ENCODE measurements around the gene OLFML2A.

OLFML2A gene

DNA sequence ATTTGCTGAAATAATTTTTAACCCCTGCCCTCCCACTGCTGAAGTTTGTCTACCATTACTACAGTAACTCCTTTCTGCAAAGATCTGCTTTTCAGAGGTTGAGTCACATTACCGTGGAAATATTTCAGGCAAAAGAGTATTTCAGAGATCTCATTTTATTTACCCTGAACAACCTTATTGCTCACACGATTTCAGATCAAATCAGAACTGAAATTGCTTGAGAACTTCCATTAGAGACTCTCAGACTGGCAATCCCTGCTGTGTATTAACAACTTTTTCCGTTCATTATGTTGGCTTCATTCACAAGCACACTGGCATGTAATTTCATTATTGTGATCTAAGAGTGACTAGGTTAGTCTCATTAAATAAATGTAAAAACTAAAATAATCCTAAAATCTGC is 21.9 kb upstream of the OLFML2A start:
- Mint-ChIP-seq H3K27ac (no peak overlapping the region), H3K27me3 (peaks cover 20% of the 10 kb centered on the region), H3K36me3 (no peaks in the 10 kb centered on the region), H3K9me3 (no peaks in the 10 kb centered on the region), H3K4me1 (peaks cover 7% of the 10 kb centered on the region), H3K4me3 (no peak overlapping the region)
- no peak for ATAC-seq

DNA sequence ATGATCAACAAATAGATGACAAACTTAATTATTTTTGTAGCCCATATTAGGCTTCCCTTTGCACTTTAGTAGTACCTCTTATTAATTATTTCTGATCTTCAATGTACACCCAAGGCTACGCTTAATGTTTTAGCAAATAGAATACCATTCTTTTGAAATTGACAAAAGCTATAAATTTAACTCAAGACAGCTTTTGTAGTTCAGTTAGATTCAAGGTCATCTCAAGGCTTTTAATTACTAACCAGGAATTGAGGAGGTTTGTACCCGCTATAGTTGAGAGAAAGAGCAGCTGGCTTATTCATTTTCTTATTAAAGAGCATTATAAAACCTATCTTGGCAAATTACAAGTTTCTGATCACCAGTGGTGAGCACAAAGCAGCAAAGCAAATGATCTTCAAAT is 20.9 kb upstream of the OLFML2A start:
- Mint-ChIP-seq H3K27ac (no peak overlapping the region), H3K9me3 (no peaks in the 10 kb centered on the region), H3K27me3 (peaks cover 15% of the 10 kb centered on the region), H3K36me3 (no peaks in the 10 kb centered on the region), H3K4me1 (peaks cover 7% of the 10 kb centered on the region), H3K4me3 (no peak overlapping the region)
- no peak for ATAC-seq

DNA sequence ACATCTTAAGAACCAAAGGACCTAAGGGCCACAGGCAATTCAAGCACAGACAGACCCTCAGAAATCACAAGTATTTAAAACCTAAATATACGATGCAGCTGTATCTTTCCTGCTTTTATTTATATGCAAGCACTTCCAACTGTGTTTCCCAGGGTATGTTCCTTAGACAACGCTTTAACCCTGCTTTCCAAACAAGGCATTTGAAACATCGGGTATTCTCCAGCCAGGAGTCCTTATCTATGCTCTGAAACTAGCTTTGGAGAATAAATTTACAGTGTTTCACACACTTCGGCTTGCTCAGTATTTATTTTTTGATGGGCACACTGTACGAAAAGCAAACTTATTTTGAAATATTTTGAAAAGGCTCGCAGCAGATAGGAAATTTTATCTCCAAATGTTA is 19.3 kb upstream of the OLFML2A start:
- H3K36me3 Mint-ChIP-seq, result no peaks in the 10 kb centered on the region
- ATAC-seq, result no peak
- H3K4me1 Mint-ChIP-seq, result peaks cover 7% of the 10 kb centered on the region
- no peak overlapping the region for H3K27ac Mint-ChIP-seq
- H3K27me3 Mint-ChIP-seq, result peaks cover 19% of the 10 kb centered on the region
- H3K4me3 Mint-ChIP-seq, result no peak overlapping the region
- no peaks in the 10 kb centered on the region for H3K9me3 Mint-ChIP-seq

DNA sequence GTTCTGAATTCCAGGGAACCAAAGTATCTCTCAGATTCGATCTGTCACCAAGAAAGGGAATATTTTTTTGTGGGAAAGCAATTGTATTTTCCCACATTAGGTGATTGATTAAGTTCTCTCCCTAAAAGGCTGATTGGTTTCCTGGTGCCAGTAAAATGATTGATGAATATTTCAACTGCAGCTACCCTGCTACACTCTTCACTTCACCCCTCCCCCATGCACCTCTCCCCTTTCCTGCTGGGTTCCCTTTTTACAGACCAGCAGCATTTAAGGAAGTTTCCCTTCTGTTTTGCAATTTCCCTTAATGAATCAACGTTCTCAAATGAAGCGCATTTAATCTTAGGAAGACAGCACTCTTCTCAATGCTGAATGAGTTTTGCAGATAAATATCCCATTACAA is 18.9 kb upstream of the OLFML2A start:
- Mint-ChIP-seq H3K4me1 (peaks cover 7% of the 10 kb centered on the region), H3K27ac (no peak overlapping the region), H3K4me3 (no peak overlapping the region), H3K27me3 (peaks cover 23% of the 10 kb centered on the region), H3K9me3 (no peaks in the 10 kb centered on the region), H3K36me3 (no peaks in the 10 kb centered on the region)
- no peak for ATAC-seq

DNA sequence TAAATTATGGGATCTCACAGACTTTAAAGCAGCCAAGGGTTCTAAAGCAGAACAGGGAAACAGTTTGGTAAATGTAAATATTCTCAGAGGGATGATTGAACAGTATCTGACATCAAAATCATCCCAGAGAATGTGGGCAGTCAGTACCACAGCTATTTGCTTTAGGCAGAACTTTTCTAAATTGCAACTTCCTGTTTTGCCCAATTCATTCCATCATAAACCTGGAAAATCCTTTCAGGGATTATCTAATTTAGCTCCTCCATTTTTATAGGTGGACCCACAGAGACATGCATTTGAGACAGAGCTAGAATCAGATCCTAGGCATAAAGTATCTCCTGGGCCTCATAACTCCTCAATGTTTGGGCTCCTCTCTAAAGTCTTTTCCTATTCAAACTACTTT is 18.2 kb upstream of the OLFML2A start:
- no peak overlapping the region for H3K27ac Mint-ChIP-seq
- no peaks in the 10 kb centered on the region for H3K36me3 Mint-ChIP-seq
- no peak overlapping the region for H3K4me3 Mint-ChIP-seq
- H3K27me3 Mint-ChIP-seq, result peaks cover 29% of the 10 kb centered on the region
- no peak for ATAC-seq
- H3K9me3 Mint-ChIP-seq, result no peaks in the 10 kb centered on the region
- H3K4me1 Mint-ChIP-seq, result peaks cover 7% of the 10 kb centered on the region

DNA sequence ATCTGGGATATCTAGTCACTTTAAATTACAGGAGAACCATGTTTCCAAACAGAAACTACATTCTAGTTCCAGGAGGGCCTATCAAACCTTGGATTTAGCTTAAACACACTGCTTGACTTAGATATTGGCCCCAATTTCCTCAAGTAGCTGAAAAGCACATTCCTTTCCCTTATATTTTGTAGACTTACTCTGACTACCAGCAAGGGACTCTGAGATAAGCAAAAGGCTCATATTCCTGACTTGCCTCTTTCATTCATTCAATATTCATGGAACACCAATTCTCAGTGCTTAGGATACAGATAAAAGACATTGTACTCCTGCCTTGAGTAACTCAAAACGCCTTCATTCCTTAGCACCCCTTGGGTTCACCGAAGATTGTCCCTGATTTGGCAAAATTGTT is 17.6 kb upstream of the OLFML2A start:
- Mint-ChIP-seq H3K36me3 (no peaks in the 10 kb centered on the region), H3K27me3 (peaks cover 32% of the 10 kb centered on the region), H3K4me3 (no peak overlapping the region), H3K9me3 (no peaks in the 10 kb centered on the region), H3K4me1 (peaks cover 7% of the 10 kb centered on the region), H3K27ac (no peak overlapping the region)
- ATAC-seq, result no peak

DNA sequence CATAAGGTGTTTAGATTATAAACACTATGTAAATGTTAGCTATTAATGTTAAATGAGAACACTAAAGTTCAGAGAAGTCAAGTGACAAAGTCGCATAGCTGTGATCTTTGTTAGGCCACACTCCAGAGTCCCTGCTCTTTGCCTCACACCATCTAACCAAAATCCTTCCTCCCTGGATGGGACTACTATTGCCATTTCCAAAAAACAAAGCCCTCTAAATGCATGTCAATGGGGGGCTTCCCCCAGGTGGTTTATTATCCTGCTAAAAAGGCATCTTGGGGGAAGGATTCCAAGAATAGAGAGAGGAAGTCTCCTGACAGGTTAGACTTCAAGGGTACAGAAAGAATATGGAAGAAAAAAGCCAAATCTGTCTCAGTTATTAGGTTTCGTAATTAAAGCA is 16.2 kb upstream of the OLFML2A start:
- Mint-ChIP-seq H3K27ac (no peak overlapping the region), H3K4me3 (no peak overlapping the region), H3K36me3 (no peaks in the 10 kb centered on the region), H3K9me3 (no peaks in the 10 kb centered on the region), H3K27me3 (peaks cover 23% of the 10 kb centered on the region), H3K4me1 (peaks cover 7% of the 10 kb centered on the region)
- no peak for ATAC-seq

DNA sequence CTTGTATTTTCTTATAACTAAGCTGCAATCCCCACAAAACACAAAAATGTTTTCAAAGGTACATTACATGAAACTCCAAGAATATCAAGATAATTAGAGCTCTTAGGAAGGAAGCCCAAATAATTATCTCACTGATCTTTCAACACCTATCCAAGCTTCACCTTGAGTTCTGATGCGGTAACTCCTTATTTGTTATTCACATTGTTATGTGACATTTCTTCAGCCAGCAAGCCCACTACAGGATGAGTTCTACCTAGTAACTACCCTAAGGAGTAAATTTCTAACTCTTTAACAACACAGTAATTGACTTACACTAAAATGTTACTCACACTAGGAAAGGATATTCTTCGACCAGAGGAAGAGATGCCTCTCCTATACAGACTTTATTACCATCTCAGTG is 15.7 kb upstream of the OLFML2A start:
- Mint-ChIP-seq H3K27ac (no peak overlapping the region), H3K36me3 (no peaks in the 10 kb centered on the region), H3K27me3 (peaks cover 23% of the 10 kb centered on the region), H3K9me3 (no peaks in the 10 kb centered on the region), H3K4me1 (peaks cover 7% of the 10 kb centered on the region), H3K4me3 (no peak overlapping the region)
- no peak for ATAC-seq

DNA sequence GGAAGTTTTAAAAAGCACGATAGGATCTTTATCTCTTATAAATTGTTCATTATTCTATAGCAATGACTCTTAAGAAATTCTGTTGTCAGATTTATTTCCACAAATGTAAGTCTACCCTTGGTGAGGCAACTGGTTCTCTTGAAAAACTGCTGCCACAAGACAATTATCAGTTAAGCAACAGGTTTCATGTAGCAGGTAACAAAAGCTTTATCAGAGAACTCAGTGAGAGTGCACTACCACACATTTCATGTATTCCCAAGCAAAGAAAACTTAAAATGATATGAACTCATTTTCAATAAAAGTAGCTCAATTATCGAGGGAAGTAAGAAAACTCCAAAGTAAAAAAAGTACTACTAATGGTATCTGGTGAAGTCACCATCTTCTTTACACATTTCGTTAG is 15.2 kb upstream of the OLFML2A start:
- no peak for ATAC-seq
- no peaks in the 10 kb centered on the region for H3K36me3 Mint-ChIP-seq
- peaks cover 28% of the 10 kb centered on the region for H3K27me3 Mint-ChIP-seq
- peaks cover 7% of the 10 kb centered on the region for H3K4me1 Mint-ChIP-seq
- H3K9me3 Mint-ChIP-seq, result no peaks in the 10 kb centered on the region
- H3K27ac Mint-ChIP-seq, result no peak overlapping the region
- no peak overlapping the region for H3K4me3 Mint-ChIP-seq

DNA sequence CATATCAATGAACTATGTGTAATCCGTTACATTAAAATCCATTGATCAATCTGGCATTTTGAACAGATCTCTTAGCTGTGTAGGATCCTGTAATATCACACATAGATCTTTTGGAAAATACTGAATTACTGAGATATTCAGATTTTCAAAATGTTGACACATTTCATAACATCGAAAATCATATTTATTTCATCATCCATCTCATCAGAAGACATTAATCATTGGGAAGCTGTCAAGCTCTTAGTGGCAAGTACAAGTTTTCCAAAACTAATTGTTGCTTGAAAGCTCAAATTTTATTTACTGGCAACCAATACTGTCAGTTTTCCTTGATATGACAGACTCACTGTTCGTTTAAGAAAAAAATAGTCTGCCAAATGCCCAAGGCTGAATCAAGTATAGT is 14.3 kb upstream of the OLFML2A start:
- H3K36me3 Mint-ChIP-seq, result no peaks in the 10 kb centered on the region
- no peak overlapping the region for H3K27ac Mint-ChIP-seq
- no peak overlapping the region for H3K4me3 Mint-ChIP-seq
- H3K4me1 Mint-ChIP-seq, result peaks cover 7% of the 10 kb centered on the region
- ATAC-seq, result no peak
- H3K27me3 Mint-ChIP-seq, result peaks cover 37% of the 10 kb centered on the region
- no peaks in the 10 kb centered on the region for H3K9me3 Mint-ChIP-seq

DNA sequence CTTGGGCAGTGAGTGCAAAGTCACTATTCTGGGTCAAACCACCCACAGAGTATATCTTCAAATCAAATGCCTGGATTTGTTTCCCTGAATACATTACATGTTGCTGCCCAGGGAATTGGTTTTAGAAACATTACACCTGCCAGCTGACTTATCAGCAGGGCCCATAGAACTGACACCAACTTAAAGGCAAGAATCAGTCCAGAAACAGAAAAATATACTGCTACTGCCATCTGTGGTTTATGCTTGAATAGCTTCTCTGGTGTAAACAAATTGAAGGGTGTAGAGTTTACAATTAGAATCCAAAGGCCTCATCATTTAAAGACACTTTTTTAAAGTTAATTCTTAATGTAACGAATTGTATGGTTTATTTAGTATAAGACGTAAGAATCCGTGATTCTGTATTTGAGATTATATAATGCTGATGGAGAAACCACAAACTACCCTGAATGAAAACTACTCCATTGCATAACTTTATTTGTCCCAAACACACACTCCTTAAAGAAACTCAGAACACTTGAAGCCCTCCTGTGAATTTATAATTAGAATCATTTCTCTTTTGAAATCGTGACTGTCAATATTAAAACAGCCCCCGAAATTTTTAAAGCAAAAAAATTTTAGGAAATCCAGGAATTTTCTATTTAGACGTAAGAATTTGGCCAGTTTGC is 12.0 kb upstream of the OLFML2A start:
- H3K27ac Mint-ChIP-seq, result no peak overlapping the region
- peaks cover 12% of the 10 kb centered on the region for H3K4me1 Mint-ChIP-seq
- no peak overlapping the region for H3K4me3 Mint-ChIP-seq
- peaks cover 6% of the 10 kb centered on the region for H3K36me3 Mint-ChIP-seq
- peaks cover 59% of the 10 kb centered on the region for H3K27me3 Mint-ChIP-seq
- ATAC-seq, result no peak
- H3K9me3 Mint-ChIP-seq, result no peaks in the 10 kb centered on the region

DNA sequence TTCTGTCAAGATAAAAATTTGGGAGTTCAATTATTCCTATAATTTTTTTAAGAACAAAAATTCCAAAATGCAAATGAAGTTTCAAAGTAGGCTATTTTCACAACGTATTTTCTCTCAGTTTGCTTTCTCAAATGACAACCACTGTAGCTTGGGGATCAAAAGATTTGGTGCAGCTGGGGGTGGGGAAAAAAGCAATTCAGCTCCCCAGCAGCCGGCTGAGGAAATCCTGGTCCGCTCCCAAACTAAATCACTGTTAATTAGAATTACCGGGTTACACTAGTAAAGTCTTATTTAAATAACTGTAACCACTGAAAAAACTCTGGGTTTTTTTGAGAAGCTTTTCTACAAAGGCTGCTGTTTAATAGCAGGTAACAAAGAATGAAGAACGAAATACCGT is 11.5 kb upstream of the OLFML2A start:
- H3K4me3 Mint-ChIP-seq, result no peak overlapping the region
- peaks cover 64% of the 10 kb centered on the region for H3K27me3 Mint-ChIP-seq
- peaks cover 18% of the 10 kb centered on the region for H3K4me1 Mint-ChIP-seq
- H3K36me3 Mint-ChIP-seq, result peaks cover 6% of the 10 kb centered on the region
- ATAC-seq, result no peak
- no peak overlapping the region for H3K27ac Mint-ChIP-seq
- H3K9me3 Mint-ChIP-seq, result no peaks in the 10 kb centered on the region

DNA sequence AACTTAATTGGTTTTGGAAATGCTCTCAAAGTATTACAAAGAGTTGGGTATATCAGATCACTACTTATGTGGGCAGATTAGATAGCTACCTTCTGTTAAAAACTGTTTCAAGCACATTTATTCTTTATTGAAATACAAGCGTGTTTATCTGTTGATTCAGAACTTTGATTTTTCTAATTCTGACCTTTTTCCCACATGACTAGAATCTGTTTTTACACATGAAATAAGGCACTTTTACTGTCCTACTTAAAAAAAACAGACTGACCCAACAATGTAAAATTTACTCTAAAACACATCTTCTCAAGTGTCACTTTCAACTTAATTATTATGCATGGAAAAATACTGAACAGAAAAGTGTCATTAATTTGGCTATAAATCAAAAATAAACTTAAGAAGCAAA is 10.6 kb upstream of the OLFML2A start:
- no peak overlapping the region for H3K27ac Mint-ChIP-seq
- peaks cover 6% of the 10 kb centered on the region for H3K36me3 Mint-ChIP-seq
- ATAC-seq, result no peak
- peaks cover 68% of the 10 kb centered on the region for H3K27me3 Mint-ChIP-seq
- peaks cover 22% of the 10 kb centered on the region for H3K4me1 Mint-ChIP-seq
- no peaks in the 10 kb centered on the region for H3K9me3 Mint-ChIP-seq
- H3K4me3 Mint-ChIP-seq, result no peak overlapping the region

DNA sequence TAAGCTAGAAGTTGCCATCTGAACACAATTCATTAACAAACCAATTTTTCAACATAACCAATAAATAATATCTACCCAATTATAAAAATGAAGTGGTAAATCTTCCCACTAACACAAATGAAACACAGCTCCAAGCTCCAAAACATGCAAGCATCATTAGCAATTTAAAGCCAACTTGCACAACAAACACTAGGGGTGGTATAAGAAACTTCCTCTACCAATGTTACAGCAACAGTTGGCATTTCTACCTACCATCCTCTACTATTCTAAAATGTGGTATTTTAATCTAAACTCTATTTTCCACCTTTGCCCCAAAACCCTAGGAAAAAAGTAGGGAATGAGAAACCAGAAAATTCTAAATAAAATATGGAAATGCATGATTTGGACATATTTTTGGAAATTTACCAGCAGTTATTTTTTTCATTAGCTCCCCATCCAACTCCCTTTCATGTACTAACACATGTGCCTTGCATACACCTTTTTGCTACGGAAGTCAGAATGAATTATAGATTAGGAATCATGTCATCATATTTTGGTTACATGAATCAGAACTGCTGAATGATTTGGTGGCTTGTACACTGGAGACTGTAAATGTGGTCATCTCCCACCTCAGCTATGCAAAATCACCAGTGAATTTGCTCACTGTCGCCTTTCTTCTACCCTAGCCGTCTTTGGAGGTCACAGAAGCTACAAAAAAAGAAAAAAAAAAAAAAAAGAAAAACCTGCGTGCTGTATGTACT is 9.9 kb upstream of the OLFML2A start:
- H3K4me3 Mint-ChIP-seq, result no peak overlapping the region
- no peak overlapping the region for H3K27ac Mint-ChIP-seq
- peaks cover 29% of the 10 kb centered on the region for H3K4me1 Mint-ChIP-seq
- ATAC-seq, result no peak
- peaks cover 6% of the 10 kb centered on the region for H3K36me3 Mint-ChIP-seq
- H3K27me3 Mint-ChIP-seq, result peaks cover 68% of the 10 kb centered on the region
- H3K9me3 Mint-ChIP-seq, result no peaks in the 10 kb centered on the region

DNA sequence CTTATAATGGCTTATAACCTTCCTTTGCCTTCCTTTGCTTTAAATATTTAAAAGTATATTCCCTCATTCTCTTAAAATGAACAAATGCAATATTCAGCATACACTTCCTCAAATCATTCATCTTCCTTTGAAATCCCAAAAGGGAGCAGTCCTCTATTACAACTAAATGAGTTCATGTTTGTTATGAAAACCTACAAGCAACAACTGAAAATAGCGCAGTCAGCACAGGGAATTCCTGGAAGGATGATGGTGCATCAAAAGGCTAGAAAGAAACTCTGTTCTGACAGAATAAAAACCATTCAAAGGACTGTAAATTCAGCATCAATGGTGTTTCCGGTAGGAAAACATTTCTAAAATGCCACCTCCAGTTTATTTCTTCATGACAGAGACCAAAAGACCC is 9.1 kb upstream of the OLFML2A start:
- no peak overlapping the region for H3K27ac Mint-ChIP-seq
- no peak for ATAC-seq
- peaks cover 70% of the 10 kb centered on the region for H3K27me3 Mint-ChIP-seq
- no peak overlapping the region for H3K4me3 Mint-ChIP-seq
- peaks cover 6% of the 10 kb centered on the region for H3K36me3 Mint-ChIP-seq
- H3K4me1 Mint-ChIP-seq, result peaks cover 37% of the 10 kb centered on the region
- no peaks in the 10 kb centered on the region for H3K9me3 Mint-ChIP-seq

DNA sequence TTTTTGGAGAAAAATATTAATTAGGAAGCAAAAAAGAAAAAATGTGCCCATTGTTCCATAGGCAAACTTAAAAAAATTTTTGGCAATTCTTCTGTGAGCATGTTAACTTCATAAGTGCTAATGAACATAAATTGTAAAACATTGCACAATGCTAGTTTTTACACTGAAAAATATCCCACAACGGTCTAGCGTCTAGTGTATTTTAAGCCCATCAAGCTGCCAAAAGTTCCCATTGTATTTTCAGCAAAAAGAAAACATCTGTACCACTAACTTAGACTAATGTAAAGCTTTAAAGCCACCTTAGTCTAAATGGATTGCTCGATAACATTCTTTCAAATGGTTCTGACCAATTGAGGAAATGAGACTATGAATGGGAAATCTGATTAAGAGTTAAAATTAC is 8.6 kb upstream of the OLFML2A start:
- ATAC-seq, result no peak
- Mint-ChIP-seq H3K27ac (no peak overlapping the region), H3K4me3 (no peak overlapping the region), H3K9me3 (no peaks in the 10 kb centered on the region), H3K36me3 (peaks cover 6% of the 10 kb centered on the region), H3K27me3 (peaks cover 66% of the 10 kb centered on the region), H3K4me1 (peaks cover 37% of the 10 kb centered on the region)
